ENCODE measurements around the gene AQP3. TPM values are rescaled to one million over a fixed set of nuclear protein-coding genes. Genes with fewer than 3 reads are reported as not detected.
"Not testable (repeated sequence)": the region's sequence is repeated elsewhere in the genome, so short reads cannot be mapped to it uniquely, and the experiment has no call there.

The AQP3 gene
- total RNA-seq, 1 experiment from 2014 or later = 1.0 TPM

- no peaks in the 10 kb centered on the region for H3K9me3 ChIP-seq (ENCODE audit: control insufficient read depth, insufficient read depth, low read depth, low read length)
- BruUV-seq (replicated peaks) = no TSS peak
- H3K27ac ChIP-seq (ENCODE audit: low read length) = no peak overlapping the region
- DNase-seq (ENCODE audit: low read depth, low spot score) (no peak), ATAC-seq (peak; percentile 25; the same call in 1 of the 2 replicates)
- intact Hi-C loops (cut with micrococcal nuclease; ENCODE audit: unreplicated experiment) (no loop called here), in situ Hi-C loops (cut with HindIII; ENCODE audit: low pct_unique_long_range_greater_than_20kb, low sequenced_read_pairs) (no loop called here)
- peaks cover 2% of the 10 kb centered on the region; the same call in 1 of the 2 replicates for H3K36me3 ChIP-seq (ENCODE audit: control insufficient read depth, insufficient read depth, low read length)
- CTCF ChIA-PET = no interaction called here
- POLR2A ChIA-PET = no interaction called here
- H3K4me3 ChIP-seq (ENCODE audit: low read depth in 2 of 2, low read length in 2 of 2) = no peak overlapping the region
- no peaks in the 10 kb centered on the region for H3K27me3 ChIP-seq (ENCODE audit: control insufficient read depth, insufficient read depth, low read length)
- H3K4me1 ChIP-seq (ENCODE audit: control insufficient read depth, insufficient read depth, low read length) = peaks cover 7% of the 10 kb centered on the region; the same call in 1 of the 2 replicates
- TF ChIP-seq CTCF (IDR thresholded peaks at IDR 0.05) = no peak
- no peak for TF ChIP-seq TCF7L2 (IDR thresholded peaks at IDR 0.05; ENCODE audit: low read depth, low read length)
- TF ChIP-seq POLR2AphosphoS5 (IDR thresholded peaks at IDR 0.05; ENCODE audit: low read depth, low read length) = peak; percentile 37; the same call in 1 of the 2 replicates
- no peak for TF ChIP-seq REST (IDR thresholded peaks at IDR 0.05; ENCODE audit: insufficient read depth in 1 of 2, low read depth in 2 of 2, low read length in 1 of 2)
These were observed 11.1 kb upstream of the AQP3 start for GRCh38 chr9:33458444-33458843.

GRCh38 chr9:33455945-33456344 lies 8.6 kb upstream of the AQP3 start:
- ChIA-PET POLR2A (no interaction called here), CTCF (interaction anchor here (1.1 kb wide), 1 partner anchor 18 kb away, joined by 9 read pairs; the partner anchor contains the start of gene NOL6)
- Histone ChIP-seq H3K9me3 (ENCODE audit: control insufficient read depth, insufficient read depth, low read depth, low read length) (no peaks in the 10 kb centered on the region), H3K4me3 (ENCODE audit: low read depth in 2 of 2, low read length in 2 of 2) (no peak overlapping the region), H3K4me1 (ENCODE audit: control insufficient read depth, insufficient read depth, low read length) (peaks cover 7% of the 10 kb centered on the region; the same call in 1 of the 2 replicates), H3K27ac (ENCODE audit: low read length) (no peak overlapping the region), H3K36me3 (ENCODE audit: control insufficient read depth, insufficient read depth, low read length) (no peaks in the 10 kb centered on the region), H3K27me3 (ENCODE audit: control insufficient read depth, insufficient read depth, low read length) (no peaks in the 10 kb centered on the region)
- ATAC-seq (no peak), DNase-seq (ENCODE audit: low read depth, low spot score) (no peak)
- no TSS peak for BruUV-seq (replicated peaks)
- TF ChIP-seq SIN3A (IDR thresholded peaks at IDR 0.05; ENCODE audit: borderline replicate concordance, insufficient read depth, low read depth, low read length) (no peak), REST (IDR thresholded peaks at IDR 0.05; ENCODE audit: insufficient read depth in 1 of 2, low read depth in 2 of 2, low read length in 1 of 2) (no peak), TCF7L2 (IDR thresholded peaks at IDR 0.05; ENCODE audit: low read depth, low read length) (no peak), POLR2AphosphoS5 (IDR thresholded peaks at IDR 0.05; ENCODE audit: low read depth, low read length) (no peak), CTCF (IDR thresholded peaks at IDR 0.05) (no peak)
- intact Hi-C loops (cut with micrococcal nuclease; ENCODE audit: unreplicated experiment) = no loop called here
- in situ Hi-C loops (cut with HindIII; ENCODE audit: low pct_unique_long_range_greater_than_20kb, low sequenced_read_pairs) = no loop called here

GRCh38 chr9:33455456-33455855 lies 8.1 kb upstream of the AQP3 start:
- ATAC-seq; intact Hi-C loops (cut with micrococcal nuclease; ENCODE audit: unreplicated experiment); H3K36me3 ChIP-seq (ENCODE audit: control insufficient read depth, insufficient read depth, low read length); H3K9me3 ChIP-seq (ENCODE audit: control insufficient read depth, insufficient read depth, low read depth, low read length); in situ Hi-C loops (cut with HindIII; ENCODE audit: low pct_unique_long_range_greater_than_20kb, low sequenced_read_pairs); H3K27me3 ChIP-seq (ENCODE audit: control insufficient read depth, insufficient read depth, low read length); H3K4me3 ChIP-seq (ENCODE audit: low read depth in 2 of 2, low read length in 2 of 2); DNase-seq (ENCODE audit: low read depth, low spot score); BruUV-seq (replicated peaks); H3K27ac ChIP-seq (ENCODE audit: low read length); H3K4me1 ChIP-seq (ENCODE audit: control insufficient read depth, insufficient read depth, low read length); POLR2A ChIA-PET: not testable (repeated sequence)
- CTCF ChIA-PET = interaction anchor here (1.1 kb wide), 1 partner anchor 18 kb away, joined by 9 read pairs; the partner anchor contains the start of gene NOL6

GRCh38 chr9:33454661-33455026 lies 7.3 kb upstream of the AQP3 start:
- POLR2A ChIA-PET; BruUV-seq (replicated peaks); H3K4me3 ChIP-seq (ENCODE audit: low read depth in 2 of 2, low read length in 2 of 2); H3K27me3 ChIP-seq (ENCODE audit: control insufficient read depth, insufficient read depth, low read length); H3K4me1 ChIP-seq (ENCODE audit: control insufficient read depth, insufficient read depth, low read length); H3K27ac ChIP-seq (ENCODE audit: low read length); ATAC-seq; H3K9me3 ChIP-seq (ENCODE audit: control insufficient read depth, insufficient read depth, low read depth, low read length); in situ Hi-C loops (cut with HindIII; ENCODE audit: low pct_unique_long_range_greater_than_20kb, low sequenced_read_pairs); H3K36me3 ChIP-seq (ENCODE audit: control insufficient read depth, insufficient read depth, low read length); DNase-seq (ENCODE audit: low read depth, low spot score): not testable (repeated sequence)
- intact Hi-C loops (cut with micrococcal nuclease; ENCODE audit: unreplicated experiment) = loop anchor here (5.0 kb wide), 1 partner anchor 52 kb away; the partner anchor contains the start of gene AQP7
- CTCF ChIA-PET = interaction anchor here (0.6 kb wide), 1 partner anchor 358 kb away, joined by 5 read pairs; no protein-coding TSS in a partner anchor
